GM12878 (cell line): ENCODE measurements around the gene PLA2G2C. TPM values are rescaled to one million over a fixed set of nuclear protein-coding genes. Genes with fewer than 3 reads are reported as not detected.

Experiments
- ATAC-seq: fragments of 200-7000 bp; cut with Tn5 transposase; 3 replicates; pipeline ENCODE4 v1.9.1; 2020; ENCODE audit warnings: mild to moderate bottlenecking, moderate library complexity
- BruUV-seq: library from RNA; stranded (reverse); fragments of 400-500 nt; replicated peaks from 2 replicates; lab custom pipeline; 2021; lab: Mats Ljungman, UMichigan
- CTCF ChIA-PET: fragments of 300-600 bp; sonication (Branson Sonifier 250); formaldehyde crosslinking; extraction: SDS; loops from one replicate; lab custom pipeline; 2021; ENCODE audit warnings: inconsistent platforms; lab: Yijun Ruan, JAX
- POLR2A ChIA-PET: fragments of 350-600 bp; formaldehyde crosslinking; extraction: SDS; loops from one replicate; lab custom pipeline; 2021; ENCODE audit warnings: inconsistent platforms; lab: Charles Lee
- RAD21 ChIA-PET: fragments of 300-600 bp; sonication (Branson Sonifier 250); formaldehyde crosslinking; loops from one replicate; lab custom pipeline; 2023; ENCODE audit warnings: antibody characterized with exemption; ENCODE audit not compliant: unreplicated experiment; lab: Charles Lee
- SMC1A ChIA-PET: fragments of 300-600 bp; sonication (Branson Sonifier 250); formaldehyde crosslinking; loops from one replicate; lab custom pipeline; 2023; ENCODE audit not compliant: unreplicated experiment, uncharacterized antibody; lab: Charles Lee
- DNase-seq: peaks from one replicate; pipeline ENCODE4 v3.0.0-alpha.2; 2011; ENCODE audit warnings: low read depth, low spot score
- FAIRE-seq: peaks from 3 replicates; lab custom pipeline; 2011; peaks lifted over from hg19 to GRCh38; lab: Jason Lieb, UNC
- H2AFZ ChIP-seq: 2 replicates; pipeline ENCODE4 v1.6.0; 2011; ENCODE audit warnings: low read depth, low read length, control low read depth; ENCODE audit not compliant: control insufficient read depth
- H3K27ac ChIP-seq: 2 replicates; pipeline ENCODE4 v1.5.1; 2011; ENCODE audit warnings: control low read depth; ENCODE audit not compliant: control insufficient read depth, insufficient read depth
- H3K27me3 ChIP-seq, 2 experiments: replicated peaks in 1 of 2; 2 replicates each; pipeline versions ENCODE4 v1.6.0 to v1.6.1; 2011; ENCODE audit warnings: low read length in 1 of 2; ENCODE audit not compliant: control insufficient read depth in 2 of 2, insufficient read depth in 2 of 2
- H3K36me3 ChIP-seq, 2 experiments: 2 replicates each; pipeline ENCODE4 v1.5.1; 2011; ENCODE audit warnings: low read length in 1 of 2; ENCODE audit not compliant: control insufficient read depth in 2 of 2, insufficient read depth in 2 of 2
- H3K4me1 ChIP-seq: 2 replicates; pipeline ENCODE4 v1.6.1; 2011; ENCODE audit warnings: mild to moderate bottlenecking, low read length, moderate library complexity, mixed read lengths; ENCODE audit not compliant: control insufficient read depth, insufficient read depth
- H3K4me2 ChIP-seq: 2 replicates; pipeline ENCODE4 v1.6.0; 2011; ENCODE audit warnings: control low read depth; ENCODE audit not compliant: control insufficient read depth, insufficient read depth
- H3K4me3 ChIP-seq: fragments of 200-600 bp; sonication (generic); 2 replicates; pipeline ENCODE4 v1.5.1; 2016
- H3K79me2 ChIP-seq: 2 replicates; pipeline ENCODE4 v1.6.0; 2011; ENCODE audit warnings: low read length; ENCODE audit not compliant: control insufficient read depth, insufficient read depth
- H3K9ac ChIP-seq: 2 replicates; pipeline ENCODE4 v1.8.0; 2011; ENCODE audit warnings: low read length, control low read depth, mixed read lengths; ENCODE audit not compliant: control insufficient read depth, insufficient read depth
- H3K9me3 ChIP-seq: replicated peaks from 3 replicates; pipeline ENCODE4 v1.5.1; 2011; ENCODE audit warnings: mild to moderate bottlenecking, low read length; ENCODE audit not compliant: control insufficient read depth, insufficient read depth
- H4K20me1 ChIP-seq: 2 replicates; pipeline ENCODE4 v1.6.0; 2011; ENCODE audit not compliant: control insufficient read depth, insufficient read depth
- ASH2L ChIP-seq: fragments of 300-600, 200-600 bp; sonication (generic); IDR thresholded peaks from 2 replicates; pipeline ENCODE4 v1.6.1; 2017; ENCODE audit warnings: low read depth, mild to moderate bottlenecking, borderline replicate concordance
- CUX1 ChIP-seq: IDR thresholded peaks from 2 replicates; pipeline ENCODE4 v1.6.1; 2012; ENCODE audit warnings: improper control_type of control experiment, low read depth, low read length; ENCODE audit not compliant: insufficient replicate concordance
- ETV6 ChIP-seq, 2 experiments: fragments of 450-650 bp in 1 of 2; IDR thresholded peaks in 1 of 2; conservative IDR thresholded peaks in 1 of 2; 2 replicates each; pipeline ENCODE4 v1.6.1; 2014; ENCODE audit warnings: antibody characterized with exemption in 1 of 2, borderline replicate concordance in 1 of 2, low read depth in 1 of 2, mild to moderate bottlenecking in 1 of 2, moderate library complexity in 1 of 2
- IRF5 ChIP-seq: fragments of 450-650 bp; IDR thresholded peaks from 2 replicates; pipeline ENCODE4 v1.6.1; 2017; ENCODE audit warnings: borderline replicate concordance
- KDM1A ChIP-seq: fragments of 200-600 bp; sonication (generic); IDR thresholded peaks from 2 replicates; pipeline ENCODE4 v1.6.1; 2016; ENCODE audit warnings: borderline replicate concordance
- PAX5 ChIP-seq: IDR thresholded peaks from 2 replicates; pipeline ENCODE4 v1.6.1; 2011; ENCODE audit warnings: low read depth, low read length, borderline replicate concordance
- SMAD1 ChIP-seq: fragments of 450-650 bp; IDR thresholded peaks from 2 replicates; pipeline ENCODE4 v1.6.1; 2018; ENCODE audit warnings: mild to moderate bottlenecking, low read depth; ENCODE audit not compliant: partially characterized antibody
- SMAD5 ChIP-seq: IDR thresholded peaks from 2 replicates; pipeline ENCODE4 v1.6.1; 2016; ENCODE audit warnings: antibody characterized with exemption, low read depth
- ZNF622 ChIP-seq: fragments of 450-650 bp; IDR thresholded peaks from 2 replicates; pipeline ENCODE4 v1.6.1; 2017; ENCODE audit warnings: mild to moderate bottlenecking, inconsistent platforms
- WGBS: methylation state at CpG from one replicate; pipeline ENCODE4 v1.1.6; 2016; ENCODE audit warnings: low lambda C conversion rate; ENCODE audit not compliant: insufficient replicate concordance, insufficient coverage; ENCODE audit errors: missing lambda C conversion rate; 5-methylcytosine and 5-hydroxymethylcytosine counted together
- in situ Hi-C: fragments of 300-500 bp; cut with MboI; formaldehyde crosslinking; loops from 9 replicates; pipeline ENCODE4 v1.14.3; 2018; ENCODE audit warnings: mixed read lengths
- intact Hi-C: fragments of 100-400 bp; cut with micrococcal nuclease; formaldehyde crosslinking; loops from one replicate; pipeline ENCODE4 v1.14.2; 2022; ENCODE audit not compliant: unreplicated experiment
- polyA plus RNA-seq, 11 experiments: library from polyadenylated mRNA; depleted of rRNA in 4 of 11; unstranded in 6 of 11; stranded (reverse) in 5 of 11; fragments of >200 nt; fragmentation: Nextera tagmentation in 4 of 11; fragmentation: Illumina TruSeq in 1 of 11; extraction: Ambion mirVana in 4 of 11; extraction: Trizol in 1 of 11; gene quantifications; 1 replicate in 1 of 11; 2 replicates in 10 of 11; pipeline versions ENCODE4 v1.2.1 to v1.2.3, GENCODE V29; 2011 to 2016; ENCODE audit warnings: inconsistent platforms in 2 of 11, missing spikeins in 2 of 11, low read depth in 1 of 11
- total RNA-seq, 4 experiments: library from RNA; depleted of rRNA in 3 of 4; stranded (reverse); fragments of >200 nt in 3 of 4; fragmentation: Illumina TruSeq in 1 of 4; extraction: Trizol in 1 of 4; gene quantifications; 2 replicates each; pipeline versions ENCODE4 v1.2.1 to v1.2.3, GENCODE V29; 2013 to 2021

The PLA2G2C gene
- total and polyA plus RNA-seq, 10 of the 15 experiments (the other 5 are each of a cell fraction or from before 2014, with no cell fraction given), result 0.05 TPM; not detected in 9

GRCh38 chr1:20115479-20115878 lies 70.8 kb downstream of the PLA2G2C start:
- ChIA-PET CTCF (interaction anchor here (2.2 kb wide), 1 partner anchor 10 kb away, joined by 9 read pairs; no protein-coding TSS in a partner anchor), RAD21 (no interaction called here), POLR2A (no interaction called here)
- FAIRE-seq, result no peak
- intact Hi-C loops (no loop called here), in situ Hi-C loops (no loop called here)
- H3K9ac ChIP-seq, result no peak overlapping the region
- no peaks in the 10 kb centered on the region for H3K36me3 ChIP-seq
- no peaks in the 10 kb centered on the region for H3K9me3 ChIP-seq
- no TSS peak for BruUV-seq
- DNase-seq, result no peak
- H2AFZ ChIP-seq, result no peak overlapping the region
- TF ChIP-seq KDM1A (no peak), SMAD5 (no peak), ASH2L (no peak), PAX5 (no peak), SMAD1 (no peak), CUX1 (no peak), ZNF622 (no peak), ETV6 (conservative IDR thresholded peaks at IDR 0.05 in 1 of 2, IDR thresholded peaks at IDR 0.05 in 1 of 2; ENCODE audit: borderline replicate concordance in 1 of 2, low read depth in 1 of 2) (no peak), IRF5 (no peak)
- TF ChIP-seq, all 136 proteins: peak for 0
- no peaks in the 10 kb centered on the region for H3K79me2 ChIP-seq
- H3K4me2 ChIP-seq, result no peak overlapping the region
- H3K27ac ChIP-seq, result no peak overlapping the region
- SMC1A ChIA-PET, result interaction anchor here (1.3 to 2.6 kb wide), 2 partner anchors 11 to 14 kb away, joined by 5 to 15 read pairs; no protein-coding TSS in a partner anchor
- 59% methylated on average over 4 of the region's 4 CpGs for whole genome bisulfite sequencing
- H3K4me3 ChIP-seq, result no peak overlapping the region
- ATAC-seq, result no peak
- H3K4me1 ChIP-seq, result peaks cover 9% of the 10 kb centered on the region
- H4K20me1 ChIP-seq, result no peaks in the 10 kb centered on the region
- H3K27me3 ChIP-seq, result no peaks in the 10 kb centered on the region
